ENCODE data around the gene VPS37B.

The VPS37B gene

GRCh38 chr12:122847921-122848421 lies 48.0 kb downstream of the VPS37B start (continued):
- TF ChIP-seq TCF4 (CRISPR knock-in tag; IDR thresholded peaks at IDR 0.05; ENCODE audit: borderline replicate concordance) (no peak), BACH2 (CRISPR knock-in tag; IDR thresholded peaks at IDR 0.05; ENCODE audit: borderline replicate concordance) (no peak)
- TF ChIP-seq, protein P1, sequence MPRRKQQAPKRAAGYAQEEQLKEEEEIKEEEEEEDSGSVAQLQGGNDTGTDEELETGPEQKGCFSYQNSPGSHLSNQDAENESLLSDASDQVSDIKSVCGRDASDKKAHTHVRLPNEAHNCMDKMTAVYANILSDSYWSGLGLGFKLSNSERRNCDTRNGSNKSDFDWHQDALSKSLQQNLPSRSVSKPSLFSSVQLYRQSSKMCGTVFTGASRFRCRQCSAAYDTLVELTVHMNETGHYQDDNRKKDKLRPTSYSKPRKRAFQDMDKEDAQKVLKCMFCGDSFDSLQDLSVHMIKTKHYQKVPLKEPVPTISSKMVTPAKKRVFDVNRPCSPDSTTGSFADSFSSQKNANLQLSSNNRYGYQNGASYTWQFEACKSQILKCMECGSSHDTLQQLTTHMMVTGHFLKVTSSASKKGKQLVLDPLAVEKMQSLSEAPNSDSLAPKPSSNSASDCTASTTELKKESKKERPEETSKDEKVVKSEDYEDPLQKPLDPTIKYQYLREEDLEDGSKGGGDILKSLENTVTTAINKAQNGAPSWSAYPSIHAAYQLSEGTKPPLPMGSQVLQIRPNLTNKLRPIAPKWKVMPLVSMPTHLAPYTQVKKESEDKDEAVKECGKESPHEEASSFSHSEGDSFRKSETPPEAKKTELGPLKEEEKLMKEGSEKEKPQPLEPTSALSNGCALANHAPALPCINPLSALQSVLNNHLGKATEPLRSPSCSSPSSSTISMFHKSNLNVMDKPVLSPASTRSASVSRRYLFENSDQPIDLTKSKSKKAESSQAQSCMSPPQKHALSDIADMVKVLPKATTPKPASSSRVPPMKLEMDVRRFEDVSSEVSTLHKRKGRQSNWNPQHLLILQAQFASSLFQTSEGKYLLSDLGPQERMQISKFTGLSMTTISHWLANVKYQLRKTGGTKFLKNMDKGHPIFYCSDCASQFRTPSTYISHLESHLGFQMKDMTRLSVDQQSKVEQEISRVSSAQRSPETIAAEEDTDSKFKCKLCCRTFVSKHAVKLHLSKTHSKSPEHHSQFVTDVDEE (CRISPR knock-in tag; IDR thresholded peaks at IDR 0.05) = no peak

DNA sequence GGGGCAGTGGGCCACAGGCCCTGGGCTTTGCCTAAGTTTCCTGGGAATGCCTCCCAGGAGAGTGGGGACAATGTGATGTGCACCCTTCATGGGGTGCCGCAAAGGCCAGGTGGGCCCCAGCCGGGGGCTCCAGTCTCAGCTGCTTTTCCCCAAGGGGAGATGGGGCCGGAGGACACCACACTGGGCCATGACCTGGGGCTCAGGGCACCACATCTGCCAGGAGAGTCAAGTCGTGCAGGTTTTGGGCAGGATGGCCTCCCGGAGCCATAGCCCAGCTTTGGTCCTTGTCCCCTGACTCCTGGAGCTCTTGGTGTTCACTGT lies 48.4 kb downstream of the VPS37B start:
- no peak for ATAC-seq

DNA sequence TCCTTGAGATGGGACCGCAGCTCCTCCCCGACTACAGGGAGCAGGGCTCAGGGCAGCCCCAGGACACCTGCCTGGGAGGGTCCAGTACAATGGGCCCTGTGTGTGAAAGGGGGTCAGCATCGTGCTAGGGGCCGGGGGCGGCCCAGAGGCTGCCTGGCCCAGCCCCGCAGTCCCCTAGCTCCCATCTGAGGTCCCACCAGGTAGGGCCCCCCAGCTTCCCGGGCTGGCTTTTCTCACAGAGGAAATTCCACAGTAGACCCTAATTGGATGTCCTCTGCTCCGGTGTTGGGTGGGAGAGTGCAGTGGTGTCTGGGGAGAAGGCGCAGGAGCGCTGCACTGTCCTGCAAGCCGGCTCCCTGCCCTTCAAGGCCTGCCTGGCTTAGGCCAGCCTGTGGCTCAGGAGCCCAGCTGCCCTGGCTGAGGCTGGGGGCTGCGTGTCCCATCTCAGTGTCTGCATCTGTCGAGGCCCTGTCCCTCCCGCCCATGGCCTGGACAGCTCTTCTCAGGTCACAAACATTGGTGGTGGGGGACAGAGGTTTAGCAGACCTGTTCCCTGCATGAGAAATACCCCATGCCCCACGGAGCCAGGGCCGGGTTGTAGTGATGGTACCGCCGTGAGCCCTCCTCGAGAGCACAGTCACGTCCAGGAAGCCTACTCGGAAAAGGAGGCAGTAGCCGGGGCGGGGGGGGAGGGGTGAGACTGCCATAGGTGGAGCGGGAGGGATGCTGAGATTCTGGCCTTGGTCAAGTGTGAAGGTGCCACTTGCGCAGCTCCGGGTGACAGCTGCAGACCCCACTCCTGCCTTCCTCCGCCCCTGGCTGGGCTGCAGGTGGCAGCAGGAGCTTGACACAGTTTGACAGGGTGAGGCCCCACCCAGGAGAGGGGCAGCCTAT lies 49.1 kb downstream of the VPS37B start:
- ATAC-seq = no peak

More for the DNA sequence above, 48.4 kb downstream of the VPS37B start:
- no peak for TF ChIP-seq ARNTL (CRISPR knock-in tag; IDR thresholded peaks at IDR 0.05; ENCODE audit: borderline replicate concordance, low read depth)
- TF ChIP-seq ZFP30 (CRISPR knock-in tag; IDR thresholded peaks at IDR 0.05) = no peak
- TF ChIP-seq, protein P2, sequence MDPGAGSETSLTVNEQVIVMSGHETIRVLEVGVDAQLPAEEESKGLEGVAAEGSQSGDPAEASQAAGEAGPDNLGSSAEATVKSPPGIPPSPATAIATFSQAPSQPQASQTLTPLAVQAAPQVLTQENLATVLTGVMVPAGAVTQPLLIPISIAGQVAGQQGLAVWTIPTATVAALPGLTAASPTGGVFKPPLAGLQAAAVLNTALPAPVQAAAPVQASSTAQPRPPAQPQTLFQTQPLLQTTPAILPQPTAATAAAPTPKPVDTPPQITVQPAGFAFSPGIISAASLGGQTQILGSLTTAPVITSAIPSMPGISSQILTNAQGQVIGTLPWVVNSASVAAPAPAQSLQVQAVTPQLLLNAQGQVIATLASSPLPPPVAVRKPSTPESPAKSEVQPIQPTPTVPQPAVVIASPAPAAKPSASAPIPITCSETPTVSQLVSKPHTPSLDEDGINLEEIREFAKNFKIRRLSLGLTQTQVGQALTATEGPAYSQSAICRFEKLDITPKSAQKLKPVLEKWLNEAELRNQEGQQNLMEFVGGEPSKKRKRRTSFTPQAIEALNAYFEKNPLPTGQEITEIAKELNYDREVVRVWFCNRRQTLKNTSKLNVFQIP (CRISPR knock-in tag; IDR thresholded peaks at IDR 0.05; ENCODE audit: borderline replicate concordance, low read depth) = no peak
- TF ChIP-seq ESRRG (CRISPR knock-in tag; IDR thresholded peaks at IDR 0.05) = no peak
- TF ChIP-seq OSR1 (CRISPR knock-in tag; IDR thresholded peaks at IDR 0.05) = no peak
- TF ChIP-seq TCF4 (CRISPR knock-in tag; IDR thresholded peaks at IDR 0.05; ENCODE audit: borderline replicate concordance) = no peak
- TF ChIP-seq CSDC2 (CRISPR knock-in tag; IDR thresholded peaks at IDR 0.05) = no peak
- TF ChIP-seq, protein P1 (CRISPR knock-in tag; IDR thresholded peaks at IDR 0.05) = no peak
- TF ChIP-seq TOX (CRISPR knock-in tag; IDR thresholded peaks at IDR 0.05; ENCODE audit: borderline replicate concordance) = no peak
- TF ChIP-seq CSRNP3 (CRISPR knock-in tag; IDR thresholded peaks at IDR 0.05) = no peak
- no peak for TF ChIP-seq PPARA (CRISPR knock-in tag; IDR thresholded peaks at IDR 0.05; ENCODE audit: borderline replicate concordance)
- no peak for TF ChIP-seq ZFP3 (CRISPR knock-in tag; IDR thresholded peaks at IDR 0.05)

More for the DNA sequence above, 49.1 kb downstream of the VPS37B start:
- TF ChIP-seq, protein P1 (CRISPR knock-in tag; IDR thresholded peaks at IDR 0.05) = no peak
- TF ChIP-seq GLIS3 (CRISPR knock-in tag; IDR thresholded peaks at IDR 0.05) = no peak
- no peak for TF ChIP-seq OSR1 (CRISPR knock-in tag; IDR thresholded peaks at IDR 0.05)
- TF ChIP-seq ESRRG (CRISPR knock-in tag; IDR thresholded peaks at IDR 0.05) = no peak
- no peak for TF ChIP-seq ZC3H10 (CRISPR knock-in tag; IDR thresholded peaks at IDR 0.05)
- TF ChIP-seq ZNF70 (CRISPR knock-in tag; IDR thresholded peaks at IDR 0.05) = no peak
- no peak for TF ChIP-seq BACH2 (CRISPR knock-in tag; IDR thresholded peaks at IDR 0.05; ENCODE audit: borderline replicate concordance)
- no peak for TF ChIP-seq ZNF8 (CRISPR knock-in tag; IDR thresholded peaks at IDR 0.05)
- no peak for TF ChIP-seq CSDC2 (CRISPR knock-in tag; IDR thresholded peaks at IDR 0.05)

Measured in SK-N-SH treated with all-trans-retinoic acid at 6 μM for 48 hours (cell line).